ENCODE data around the gene GALNT2.

The GALNT2 gene

GRCh38 chr1:230149751-230150584, 82.9 kb downstream of the GALNT2 start:
- no peak for DNase-seq

DNA sequence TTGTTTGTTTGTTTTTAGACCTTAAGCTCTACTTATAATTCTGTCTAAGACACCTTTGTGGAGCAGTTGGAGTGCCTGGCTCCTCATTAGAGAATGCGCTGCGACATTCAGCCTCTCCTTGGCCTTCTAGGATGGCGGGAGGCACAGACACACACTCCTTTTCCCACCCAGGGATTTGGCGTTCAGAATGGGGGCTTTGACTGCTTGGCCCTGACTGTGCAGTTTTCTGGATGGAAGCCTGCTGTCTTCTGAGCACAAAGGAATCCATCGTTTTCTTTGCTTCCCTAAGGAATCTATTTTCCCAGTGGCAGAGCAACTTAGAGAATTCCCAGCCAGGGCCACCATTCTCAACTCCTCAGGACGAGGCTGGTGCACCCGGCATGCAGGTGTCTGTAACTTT, 83.6 kb downstream of the GALNT2 start:
- no peak for DNase-seq

GRCh38 chr1:230151924-230152468, 85.0 kb downstream of the GALNT2 start:
- DNase-seq: no peak

DNA sequence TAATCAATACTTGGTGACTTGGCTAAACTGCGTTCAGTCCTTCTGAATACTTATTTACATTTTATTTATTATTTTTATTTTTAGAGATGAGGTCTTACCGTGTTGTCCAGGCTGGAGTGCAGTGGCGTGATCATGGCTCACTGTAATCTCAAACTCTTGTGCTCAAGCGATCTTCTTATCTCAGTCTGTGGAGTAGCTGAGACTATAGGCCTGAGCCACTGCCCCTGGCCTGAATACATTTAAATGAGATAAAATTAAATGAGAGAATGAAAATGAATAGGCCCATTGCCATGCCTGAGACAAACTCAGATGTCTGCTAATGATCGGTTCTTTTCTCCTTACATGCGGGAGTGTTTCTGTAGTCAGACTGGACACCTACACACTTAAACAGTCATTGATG, 86.0 kb downstream of the GALNT2 start:
- DNase-seq: no peak

DNA sequence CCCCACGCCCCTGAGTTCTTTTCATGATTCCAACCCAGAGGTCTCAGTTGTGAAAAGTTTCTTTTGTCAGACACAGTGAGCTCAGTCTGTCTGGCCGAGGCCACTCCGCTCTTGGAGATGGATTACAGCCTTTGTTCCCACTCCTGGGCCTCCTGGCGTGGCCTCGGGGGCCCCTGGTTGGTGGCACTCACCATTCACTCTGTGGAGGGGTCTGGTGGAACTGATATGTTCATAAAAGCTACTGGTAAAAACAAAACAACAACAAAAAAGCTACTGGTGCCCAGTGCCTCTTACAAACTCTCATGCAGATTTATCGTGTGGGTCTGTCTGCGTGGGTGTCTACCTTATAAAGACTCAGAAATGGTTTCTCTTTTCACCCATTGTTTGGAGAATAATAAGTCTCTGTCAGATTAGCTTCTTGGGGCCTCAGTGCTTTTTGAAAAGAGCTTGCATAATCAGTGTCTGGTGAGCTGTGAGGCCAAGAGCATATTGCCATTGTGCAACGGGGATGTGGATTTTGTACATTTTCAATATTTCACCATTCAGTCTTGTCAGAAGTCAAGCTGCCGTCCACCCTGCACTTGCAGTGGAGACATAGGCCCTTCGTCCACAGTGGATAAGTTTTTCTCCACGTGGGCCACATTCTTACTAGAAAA, 86.7 kb downstream of the GALNT2 start:
- no peak for DNase-seq

GRCh38 chr1:230155021-230155420, 88.0 kb downstream of the GALNT2 start:
- no peak for DNase-seq

GRCh38 chr1:230156068-230156467, 89.0 kb downstream of the GALNT2 start:
- no peak for DNase-seq

DNA sequence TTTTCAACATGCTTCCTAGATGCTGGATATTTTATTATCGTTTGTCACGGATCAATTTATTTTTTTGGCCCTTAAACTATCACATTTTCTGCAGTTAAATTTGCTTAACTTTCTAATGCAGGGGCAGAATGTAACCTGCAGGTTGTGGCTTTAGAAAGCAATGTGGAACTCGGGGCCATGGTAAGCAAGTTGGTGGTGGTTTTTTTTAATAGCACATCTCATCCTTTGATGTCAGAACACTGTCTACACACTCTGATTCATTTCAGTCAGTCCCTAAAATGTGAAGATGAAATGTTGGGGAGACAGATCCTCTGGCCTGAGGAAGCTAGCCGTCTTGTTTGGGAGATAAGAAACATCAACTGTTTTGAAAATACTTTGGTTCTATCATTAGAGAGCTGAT, 89.5 kb downstream of the GALNT2 start:
- no peak for DNase-seq

DNA sequence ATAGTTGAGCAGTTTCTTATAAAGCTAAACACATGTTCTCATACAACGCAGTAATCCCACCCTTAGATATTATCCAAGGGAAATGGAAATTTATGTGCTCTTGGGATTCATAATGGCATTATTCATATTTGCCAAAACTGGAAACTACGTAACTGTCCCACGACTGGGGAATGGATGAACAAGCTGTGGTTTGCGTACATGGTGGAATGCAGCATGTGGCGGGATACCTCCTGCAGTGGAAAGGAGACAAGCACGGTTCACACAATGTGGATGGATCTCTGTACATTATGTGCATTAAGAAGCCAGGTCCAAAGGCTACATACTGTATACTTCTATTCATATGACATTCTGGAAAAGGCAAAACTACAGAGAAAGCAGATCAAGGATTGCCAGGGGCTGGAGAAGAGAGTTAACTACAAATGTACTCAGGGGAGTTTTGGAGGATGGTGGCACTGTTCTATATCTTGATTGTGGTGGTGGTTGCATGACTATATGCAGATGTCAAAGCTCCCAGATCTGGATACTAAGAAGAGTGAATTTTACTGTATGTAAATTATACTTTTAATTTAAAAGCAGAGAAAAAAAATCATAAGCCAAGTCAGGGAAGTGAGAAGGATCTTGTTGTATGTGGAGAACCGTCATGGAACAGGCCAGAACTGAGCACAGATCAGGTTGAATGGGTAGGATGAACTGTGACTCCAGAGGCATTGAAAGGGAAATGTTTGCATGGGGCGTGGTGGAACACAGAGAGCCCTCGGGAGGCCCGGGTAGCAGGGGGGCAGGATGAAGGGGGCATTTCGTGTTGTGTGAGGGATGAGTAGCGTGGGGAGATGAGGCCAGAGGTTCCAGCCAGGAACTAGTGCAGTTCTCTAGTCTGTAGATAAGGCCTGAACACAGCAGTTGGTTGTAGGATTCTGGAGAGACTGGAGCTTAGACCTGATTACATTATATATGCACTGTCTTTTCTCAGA, 90.7 kb downstream of the GALNT2 start:
- DNase-seq: no peak

DNA sequence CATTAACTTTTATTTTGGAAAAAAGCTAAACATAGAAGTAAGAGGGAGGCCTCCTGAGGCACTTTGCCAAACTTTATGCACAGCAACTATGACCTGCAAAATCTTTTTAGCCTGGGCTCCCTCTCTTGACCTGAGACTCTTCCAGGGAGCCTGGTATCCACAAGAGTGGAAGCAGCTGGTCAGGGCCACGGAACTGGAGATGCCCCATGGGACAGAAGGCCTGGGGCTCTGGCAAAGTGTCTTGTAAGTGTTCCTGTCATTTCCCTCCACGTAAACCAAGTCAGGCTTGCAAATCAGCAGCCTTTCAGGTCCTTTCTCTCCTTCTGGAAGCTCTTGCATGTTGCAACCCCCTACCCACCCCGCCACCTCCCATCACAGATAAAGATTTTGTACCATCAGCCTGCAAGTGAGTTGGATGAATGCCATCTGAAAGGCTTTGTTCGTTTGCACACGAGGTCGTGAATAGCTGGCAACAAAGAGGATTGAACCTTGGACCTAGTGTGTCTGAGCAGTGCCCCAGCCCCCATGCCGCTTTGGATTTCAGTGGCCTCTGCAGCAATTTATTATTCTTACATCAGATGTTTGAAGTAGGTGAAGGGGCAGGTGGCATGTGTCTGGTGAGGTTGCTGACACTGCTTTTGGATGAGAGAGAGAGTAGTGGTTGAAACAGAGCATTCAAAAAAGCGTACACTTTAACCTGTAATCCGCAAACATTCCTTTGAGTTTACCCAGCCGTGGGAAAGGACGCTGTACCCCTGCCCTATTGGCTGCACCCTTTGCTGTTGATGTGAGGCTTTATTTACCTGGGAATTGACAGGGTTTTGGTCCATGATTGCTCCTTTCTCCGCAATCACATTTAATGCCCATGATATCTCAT, 91.6 kb downstream of the GALNT2 start:
- peak; percentile 30 for DNase-seq

GRCh38 chr1:230159580-230159979, 92.5 kb downstream of the GALNT2 start:
- no peak for DNase-seq

DNA sequence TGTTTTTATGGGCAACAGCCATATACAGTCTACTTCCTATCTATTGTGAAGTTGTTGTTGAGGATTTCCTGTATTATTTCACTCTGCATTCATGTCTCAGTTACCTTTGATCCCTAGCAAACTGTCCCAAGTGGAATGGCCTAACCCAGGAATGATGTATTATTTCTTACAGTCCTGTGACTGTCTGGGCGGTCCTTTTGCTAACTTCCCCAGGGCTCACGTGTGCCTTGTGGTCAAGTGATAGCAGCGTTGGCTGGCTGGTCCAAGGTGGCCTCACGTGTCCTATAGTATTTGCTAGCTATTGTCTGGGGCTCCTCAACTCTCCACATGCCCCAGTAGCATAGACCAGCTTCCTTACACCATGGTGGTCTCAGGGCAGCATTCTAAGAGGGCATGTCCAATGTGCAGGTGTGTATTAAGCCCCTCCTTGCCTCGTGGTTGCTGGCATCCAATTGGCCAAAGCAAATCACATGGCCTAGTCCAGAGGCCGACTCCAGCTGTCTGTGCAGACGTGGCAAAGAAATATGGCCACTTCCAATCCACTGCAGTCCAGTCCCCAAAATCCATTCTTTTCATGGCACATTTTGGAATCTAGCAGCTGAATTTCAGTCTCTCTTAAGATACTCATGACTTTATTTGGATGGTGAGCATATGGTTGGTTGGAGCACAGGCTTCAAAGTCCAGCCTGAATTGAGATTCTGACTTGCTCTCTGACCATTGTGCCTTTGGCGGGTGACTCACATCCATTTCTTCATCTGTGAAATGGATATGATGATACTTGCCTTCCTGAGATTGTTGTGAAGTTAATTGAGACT, 94.1 kb downstream of the GALNT2 start:
- no peak for DNase-seq

- DNase-seq: no peak
These were observed 96.2 kb downstream of the GALNT2 start for GRCh38 chr1:230163205-230163604.

DNA sequence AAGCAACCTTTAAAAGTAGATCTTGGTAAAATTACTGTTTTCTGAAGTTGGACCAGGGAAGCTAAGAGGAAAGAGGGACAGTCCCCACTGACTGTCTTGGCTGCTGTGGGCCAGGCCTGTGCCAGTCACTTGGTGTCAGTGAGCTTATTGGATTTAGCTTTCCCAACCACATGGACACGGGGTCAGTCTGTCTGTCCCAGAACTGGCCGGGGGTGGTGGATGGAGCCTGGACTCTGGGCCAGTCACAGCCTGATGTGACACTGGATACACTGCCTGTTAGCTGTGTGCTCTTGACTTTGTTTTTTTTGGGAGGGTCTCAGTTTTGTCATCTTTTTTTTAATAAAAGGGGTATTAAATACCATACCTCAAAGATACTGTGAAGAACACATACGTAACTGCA, 96.7 kb downstream of the GALNT2 start:
- no peak for DNase-seq

GRCh38 chr1:230165536-230165935, 98.5 kb downstream of the GALNT2 start:
- DNase-seq: no peak

DNA sequence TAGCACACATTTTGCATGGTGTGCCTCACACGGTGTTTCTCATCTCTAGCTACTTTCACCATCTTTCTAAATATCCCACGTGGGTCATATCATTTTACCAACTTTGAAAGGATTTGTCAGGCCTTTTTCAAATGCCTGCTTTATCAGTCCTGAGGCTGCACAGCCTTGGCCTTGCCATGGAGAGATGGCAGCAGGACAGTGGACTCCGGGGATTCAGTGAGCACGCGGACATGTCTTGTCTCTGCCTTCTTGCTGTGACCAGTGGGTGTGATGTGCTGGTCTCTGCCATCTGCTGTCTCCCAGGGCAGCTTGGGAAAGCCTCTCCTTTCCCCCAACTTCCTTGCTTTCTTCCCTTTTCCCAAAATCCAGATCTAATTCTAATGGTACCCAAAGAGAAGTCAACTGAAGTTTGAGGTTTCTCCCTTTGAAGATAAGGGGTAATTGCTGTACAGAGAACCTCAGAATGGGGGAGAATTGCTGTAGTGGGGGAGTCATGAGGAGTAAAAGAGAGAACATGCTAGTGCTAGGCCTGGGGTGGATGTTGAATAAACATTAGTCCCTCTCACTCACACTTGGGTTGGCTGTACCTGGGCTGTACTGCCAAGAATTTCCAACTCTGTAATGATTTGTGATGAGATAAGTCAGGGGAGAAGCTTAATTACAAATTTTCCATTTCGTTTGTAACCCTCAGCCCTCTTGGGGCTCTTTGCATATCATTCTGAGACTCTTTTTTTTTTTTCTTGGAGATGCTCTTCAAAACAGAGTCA, 99.5 kb downstream of the GALNT2 start:
- no peak for DNase-seq

DNA sequence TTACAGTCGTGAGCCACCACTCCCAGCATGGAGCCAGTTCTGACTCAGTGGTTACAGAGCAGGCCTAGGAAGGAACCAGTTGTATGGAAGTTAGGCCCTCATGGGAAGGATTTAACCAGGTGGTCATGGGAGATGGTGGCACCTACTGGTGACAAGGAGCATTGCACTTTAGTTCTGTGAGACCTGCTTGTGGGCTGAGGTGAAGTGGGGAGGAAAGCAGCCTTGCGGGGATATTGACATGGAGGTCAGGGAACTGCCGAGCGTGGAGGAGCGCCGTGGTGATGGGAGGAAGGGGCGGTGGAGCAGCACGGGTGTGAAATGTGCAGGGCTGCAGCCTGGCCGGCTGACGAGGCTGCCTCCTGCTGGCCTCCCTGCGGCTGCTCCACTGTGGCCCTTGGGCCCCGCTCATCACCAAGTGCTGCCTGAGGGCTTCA, 100.4 kb downstream of the GALNT2 start:
- DNase-seq: no peak

GRCh38 chr1:230169454-230170152, 102.6 kb downstream of the GALNT2 start:
- no peak for DNase-seq

GRCh38 chr1:230170153-230170547, 103.1 kb downstream of the GALNT2 start:
- no peak for DNase-seq

DNA sequence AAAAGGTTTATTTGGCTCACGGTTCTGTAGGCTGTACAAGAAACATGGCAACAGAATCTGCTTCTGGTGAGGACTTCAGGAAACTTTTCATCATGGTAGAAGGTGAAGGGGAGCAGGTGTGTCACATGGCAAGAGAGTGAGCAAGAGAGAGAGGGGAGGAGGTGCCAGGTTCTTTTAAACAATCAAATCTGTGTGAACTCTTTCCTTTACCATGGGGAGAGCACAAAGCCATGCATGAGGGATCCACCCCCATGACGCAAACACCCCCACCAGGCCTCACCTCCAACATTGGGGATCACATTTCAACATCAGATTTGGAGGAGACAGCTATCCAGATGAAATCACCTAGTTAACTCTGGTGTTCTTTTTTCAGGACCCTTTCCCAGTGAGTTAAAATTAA, 103.6 kb downstream of the GALNT2 start:
- DNase-seq: no peak

Data from NCI-H1436 treated with DMSO at 0.1 percent for 48 hours (cell line).